Mammary microvascular endothelial cell (primary cell): ENCODE data around the gene TRAPPC1. TPM values are rescaled to one million over a fixed set of nuclear protein-coding genes. Genes with fewer than 3 reads are reported as not detected.

Experiments
- total RNA-seq: library from RNA; depleted of rRNA; stranded (reverse); fragments of >200 nt; gene quantifications from 2 replicates; pipeline ENCODE4 v1.2.3, GENCODE V29; 2015

Gene TRAPPC1
- 62.7 and 76.0 TPM in 2 replicates for total RNA-seq

GRCh38 chr17:7931709-7932482 is at the start of gene TRAPPC1, which contains the start of gene CNTROB:
Gene TRAPPC1 (minus strand): TSS chr17:7931946. CDS start chr17:7931829, 117 bp downstream.
Gene CNTROB (plus strand): TSS chr17:7932206. CDS start chr17:7933080, 874 bp downstream.

GRCh38 chr17:7929158-7930023 is 2.4 kb downstream of the TRAPPC1 start, which contains the start of gene KCNAB3:
Gene KCNAB3 (minus strand): TSS chr17:7929856. CDS start chr17:7929435, 421 bp downstream.

GRCh38 chr17:7915611-7916384 is 15.9 kb downstream of the TRAPPC1 start, which contains the start of gene RNF227:
Gene RNF227 (minus strand): TSS chr17:7916289. CDS start chr17:7916195, 94 bp downstream.

GRCh38 chr17:7888184-7888920 is 43.4 kb downstream of the TRAPPC1 start, which contains the start of gene CHD3:
Gene CHD3 (plus strand): TSS chr17:7888789. CDS start chr17:7889001, 212 bp downstream.

Other genes with a start within 250 kb of the TRAPPC1 start
- 85.9 and 87.5 TPM in 2 replicates for gene TP53, start 244.5 kb downstream of the TRAPPC1 start, total RNA-seq
- 20.5 and 21.6 TPM in 2 replicates for gene WRAP53, start 243.5 kb downstream of the TRAPPC1 start, total RNA-seq
- 0.10 and 0.13 TPM in 2 replicates for gene EFNB3, start 226.7 kb downstream of the TRAPPC1 start, total RNA-seq
- 0.93 and 1.7 TPM in 2 replicates for gene DNAH2, start 214.2 kb downstream of the TRAPPC1 start, total RNA-seq
- 0.87 and 1.0 TPM in 2 replicates for gene KDM6B, start 97.7 kb downstream of the TRAPPC1 start, total RNA-seq
- 375 and 382 TPM in 2 replicates for gene TMEM88, start 76.9 kb downstream of the TRAPPC1 start, total RNA-seq
- gene NAA38, start 74.4 kb downstream of the TRAPPC1 start, total RNA-seq = 128 and 161 TPM in 2 replicates
- 10.6 and 13.9 TPM in 2 replicates for gene CYB5D1, start 73.9 kb downstream of the TRAPPC1 start, total RNA-seq
- gene CHD3, start 43.2 kb downstream of the TRAPPC1 start, total RNA-seq = 41.0 and 54.0 TPM in 2 replicates
- 1.1 and 9.3 TPM in 2 replicates for gene RNF227, start 15.7 kb downstream of the TRAPPC1 start, total RNA-seq
- 0.13 and 0.15 TPM in 2 replicates for gene KCNAB3, start 2.1 kb downstream of the TRAPPC1 start, total RNA-seq
- gene CNTROB, start 260 bp upstream of the TRAPPC1 start, total RNA-seq = 24.2 and 27.6 TPM in 2 replicates
- not detected in 2 replicates for gene GUCY2D, start 70.7 kb upstream of the TRAPPC1 start, total RNA-seq
- not detected in 2 replicates for gene ALOX15B, start 107.1 kb upstream of the TRAPPC1 start, total RNA-seq
- gene ALOX12B, start 155.8 kb upstream of the TRAPPC1 start, total RNA-seq = not detected in 2 replicates
- not detected in 2 replicates for gene ALOXE3, start 186.6 kb upstream of the TRAPPC1 start, total RNA-seq
- gene HES7, start 192.2 kb upstream of the TRAPPC1 start, total RNA-seq = 0.13 and 6.6 TPM in 2 replicates
- gene PER1, start 220.5 kb upstream of the TRAPPC1 start, total RNA-seq = 14.5 and 20.3 TPM in 2 replicates
- 4.0 and 4.1 TPM in 2 replicates for gene VAMP2, start 231.0 kb upstream of the TRAPPC1 start, total RNA-seq
- gene TMEM107, start 244.4 kb upstream of the TRAPPC1 start, total RNA-seq = 19.5 and 19.8 TPM in 2 replicates